ENCODE measurements around the gene MROH9.

The MROH9 gene

GRCh38 chr1:171082606-171083005, 147.3 kb downstream of the MROH9 start:
- no peak for TF ChIP-seq CTCF (conservative IDR thresholded peaks at IDR 0.05)

GRCh38 chr1:171083222-171083621, 147.9 kb downstream of the MROH9 start:
- TF ChIP-seq CTCF (conservative IDR thresholded peaks at IDR 0.05), result no peak
- no peak overlapping the region for H3K27ac ChIP-seq

More at GRCh38 chr1:171082606-171083005, 147.3 kb downstream of the MROH9 start:
- H3K27ac ChIP-seq, result no peak overlapping the region

GRCh38 chr1:171084091-171084490, 148.8 kb downstream of the MROH9 start:
- TF ChIP-seq CTCF (conservative IDR thresholded peaks at IDR 0.05), result no peak

GRCh38 chr1:171084870-171085269, 149.5 kb downstream of the MROH9 start:
- no peak for TF ChIP-seq CTCF (conservative IDR thresholded peaks at IDR 0.05)

More at GRCh38 chr1:171084091-171084490, 148.8 kb downstream of the MROH9 start:
- no peak overlapping the region for H3K27ac ChIP-seq

GRCh38 chr1:171087896-171088295, 152.6 kb downstream of the MROH9 start:
- no peak for TF ChIP-seq CTCF (conservative IDR thresholded peaks at IDR 0.05)
- no peak overlapping the region for H3K27ac ChIP-seq

More at GRCh38 chr1:171084870-171085269, 149.5 kb downstream of the MROH9 start:
- no peak overlapping the region for H3K27ac ChIP-seq

- no peak for TF ChIP-seq CTCF (conservative IDR thresholded peaks at IDR 0.05)
- no peak within 1 kb of the TSS for H3K27ac ChIP-seq
These were observed 155.3 kb downstream of the MROH9 start, which contains the start of gene FMO3 for GRCh38 chr1:171090604-171091003. TSS of gene FMO3 (plus strand) at chr1:171090905. CDS start at chr1:171092659, 1,754 bp downstream.

GRCh38 chr1:171103862-171104261, 168.5 kb downstream of the MROH9 start:
- no peak overlapping the region for H3K27ac ChIP-seq
- no peak for TF ChIP-seq CTCF (conservative IDR thresholded peaks at IDR 0.05)

All from VCaP (cell line).